SK-N-MC (cell line): ENCODE data around the gene LMO3.

ENCODE experiments used
- EZH2 ChIP-seq: fragments of 200-600 bp; sonication (generic); IDR thresholded peaks from one replicate; pipeline ENCODE4 v1.6.1; 2017; ENCODE audit warnings: antibody characterized with exemption
- FOXP2 ChIP-seq: optimal IDR thresholded peaks from 2 replicates; pipeline ENCODE3; 2011; ENCODE audit warnings: mild to moderate bottlenecking, moderate library complexity; ENCODE audit not compliant: insufficient read depth; ENCODE audit errors: extremely low read length, control extremely low read depth
- POLR2AphosphoS5 ChIP-seq: IDR thresholded peaks from 2 replicates; pipeline ENCODE4 v1.6.1; 2012; ENCODE audit warnings: mild to moderate bottlenecking, low read depth, low read length, borderline replicate concordance

GRCh38 chr12:16583969-16584745 is 21.8 kb downstream of the LMO3 start:
- no peak for TF ChIP-seq EZH2
- no peak for TF ChIP-seq POLR2AphosphoS5
- TF ChIP-seq FOXP2, result no peak
